ENCODE measurements around the gene ECHS1. TPM values are rescaled to one million over a fixed set of nuclear protein-coding genes. Genes with fewer than 3 reads are reported as not detected.

The ECHS1 gene
- total and polyA plus RNA-seq, 4 experiments from 2014 or later: 29.7 to 117 (median 56.0) TPM

DNA sequence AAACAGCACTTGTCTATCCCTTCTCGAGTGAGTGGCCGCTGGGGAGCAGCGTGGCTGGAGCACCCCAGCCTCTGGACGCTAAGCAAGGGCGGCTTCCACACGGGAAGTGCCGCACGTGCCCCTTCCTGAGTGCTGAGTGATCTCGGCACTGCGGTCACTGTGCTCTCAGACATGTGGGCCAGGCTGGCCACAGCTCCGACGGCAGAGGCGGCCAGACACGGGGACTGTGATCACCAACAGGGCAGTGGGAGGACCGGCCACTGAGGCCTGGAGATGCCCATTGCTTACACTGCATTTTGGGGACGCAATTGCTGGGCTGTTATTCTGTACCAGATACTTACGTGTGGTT is 7.0 kb downstream of the ECHS1 start:
- Mint-ChIP-seq H3K9me3 (no peaks in the 10 kb centered on the region), H3K27ac (peak overlapping the region in 1 of 7 donors; percentile 23), H3K4me3 (no peak overlapping the region), H3K27me3 (no peaks in the 10 kb centered on the region), H3K36me3 (peaks cover 23 to 44% of the 10 kb centered on the region in 2 donors), H3K4me1 (peaks cover 0 to 10% (median 2%) of the 10 kb centered on the region in 4 donors)
- Histone ChIP-seq H3K4me1 (ENCODE audit: insufficient read depth, low read length) (no peaks in the 10 kb centered on the region), H3K36me3 (ENCODE audit: insufficient read depth, low read length) (peaks cover 15% of the 10 kb centered on the region), H3K9me3 (ENCODE audit: control insufficient read depth in 1 of 2, low read length in 2 of 2) (no peaks in the 10 kb centered on the region), H3K27ac (ENCODE audit: low read depth, low read length) (no peak overlapping the region), H3K27me3 (ENCODE audit: insufficient read depth, low read length) (no peaks in the 10 kb centered on the region), H3K4me3 (ENCODE audit: low read length in 2 of 2) (no peak overlapping the region)
- CTCF ChIA-PET (ENCODE audit: partially characterized antibody): no interaction called here
- no peak for DNase-seq
- intact Hi-C loops (cut with micrococcal nuclease): no loop called here
- POLR2A ChIA-PET (ENCODE audit: partially characterized antibody): interaction anchor here (1.0 kb wide), 1 partner anchor 11 kb away, joined by 4 read pairs; no protein-coding TSS in a partner anchor

- H3K9me3 Mint-ChIP-seq: no peaks in the 10 kb centered on the region
- ChIA-PET POLR2A (ENCODE audit: partially characterized antibody) (interaction anchor here (1.0 kb wide), 1 partner anchor 11 kb away, joined by 4 read pairs; no protein-coding TSS in a partner anchor), CTCF (ENCODE audit: partially characterized antibody) (no interaction called here)
- intact Hi-C loops (cut with micrococcal nuclease): no loop called here
- no peak for DNase-seq
- peaks cover 23 to 44% of the 10 kb centered on the region in 2 donors for H3K36me3 Mint-ChIP-seq
- no peak overlapping the region for H3K27ac Mint-ChIP-seq
- no peak overlapping the region for H3K4me3 Mint-ChIP-seq
- peaks cover 0 to 10% (median 2%) of the 10 kb centered on the region in 4 donors for H3K4me1 Mint-ChIP-seq
- no peak overlapping the region for H3K4me3 ChIP-seq (ENCODE audit: low read length in 2 of 2)
- H3K36me3 ChIP-seq (ENCODE audit: insufficient read depth, low read length): peaks cover 13% of the 10 kb centered on the region
- H3K27me3 ChIP-seq (ENCODE audit: insufficient read depth, low read length): no peaks in the 10 kb centered on the region
- H3K27ac ChIP-seq (ENCODE audit: low read depth, low read length): no peak overlapping the region
- H3K4me1 ChIP-seq (ENCODE audit: insufficient read depth, low read length): no peaks in the 10 kb centered on the region
- no peaks in the 10 kb centered on the region for H3K27me3 Mint-ChIP-seq
- H3K9me3 ChIP-seq (ENCODE audit: control insufficient read depth in 1 of 2, low read length in 2 of 2): no peaks in the 10 kb centered on the region
Observed at GRCh38 chr10:133365461-133366129, 7.6 kb downstream of the ECHS1 start.

DNA sequence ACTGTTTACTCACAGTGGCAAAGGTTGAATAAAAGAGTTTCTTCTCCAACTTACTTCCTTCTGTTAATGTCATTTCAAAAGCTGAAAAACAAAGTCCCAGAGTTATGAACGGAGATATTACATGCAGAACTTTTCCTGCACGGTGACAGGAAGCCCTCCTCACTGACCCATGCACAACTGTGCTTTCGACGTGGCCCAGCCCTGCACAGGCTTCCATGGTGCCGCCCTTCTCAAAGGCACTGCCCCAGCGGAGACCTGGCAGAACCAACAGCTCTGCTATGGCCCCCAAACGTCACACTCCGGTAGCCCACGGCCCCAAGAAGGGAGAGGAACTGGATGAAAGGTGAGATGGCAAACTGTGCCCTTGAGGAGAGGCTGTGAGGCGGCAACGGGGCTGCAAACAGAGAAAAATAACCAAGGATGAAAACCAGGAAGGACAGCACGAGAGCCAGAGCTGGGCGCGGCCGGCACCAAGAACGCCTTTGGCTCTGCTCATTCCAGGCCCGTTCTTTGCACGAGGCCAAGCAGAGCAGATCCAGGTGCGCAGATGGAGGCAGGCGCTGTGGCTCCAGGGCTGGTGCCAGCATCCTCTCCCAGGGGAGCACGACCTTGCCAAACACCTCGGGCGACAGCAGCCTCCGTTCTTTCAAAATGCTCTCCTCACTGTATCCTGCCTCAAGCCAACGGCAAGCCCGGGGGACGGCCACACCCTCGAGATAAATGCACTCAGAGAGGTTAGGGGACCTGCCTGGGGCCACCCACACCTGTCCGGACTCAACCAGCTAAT is 8.3 kb downstream of the ECHS1 start:
- DNase-seq: no peak
- Histone ChIP-seq H3K4me3 (ENCODE audit: low read length in 2 of 2) (no peak overlapping the region), H3K36me3 (ENCODE audit: insufficient read depth, low read length) (peaks cover 8% of the 10 kb centered on the region), H3K27me3 (ENCODE audit: insufficient read depth, low read length) (no peaks in the 10 kb centered on the region), H3K9me3 (ENCODE audit: control insufficient read depth in 1 of 2, low read length in 2 of 2) (no peaks in the 10 kb centered on the region), H3K4me1 (ENCODE audit: insufficient read depth, low read length) (no peaks in the 10 kb centered on the region), H3K27ac (ENCODE audit: low read depth, low read length) (no peak overlapping the region)
- Mint-ChIP-seq H3K4me1 (peaks cover 0 to 10% (median 4%) of the 10 kb centered on the region in 4 donors), H3K27me3 (no peaks in the 10 kb centered on the region), H3K9me3 (no peaks in the 10 kb centered on the region), H3K36me3 (peaks cover 22 to 37% of the 10 kb centered on the region in 2 donors), H3K27ac (peak overlapping the region in 1 of 7 donors; percentile 5), H3K4me3 (no peak overlapping the region)
- ChIA-PET CTCF (ENCODE audit: partially characterized antibody) (no interaction called here), POLR2A (ENCODE audit: partially characterized antibody) (interaction anchor here (1.6 kb wide), 1 partner anchor 24 kb away, joined by 4 read pairs; no protein-coding TSS in a partner anchor)
- intact Hi-C loops (cut with micrococcal nuclease): no loop called here

- Mint-ChIP-seq H3K4me3 (no peak overlapping the region), H3K4me1 (peaks cover 0 to 7% (median 4%) of the 10 kb centered on the region in 4 donors), H3K36me3 (peaks cover 9 to 24% of the 10 kb centered on the region in 2 donors), H3K27me3 (no peaks in the 10 kb centered on the region), H3K9me3 (no peaks in the 10 kb centered on the region), H3K27ac (peak overlapping the region in 1 of 7 donors; percentile 68)
- H3K9me3 ChIP-seq (ENCODE audit: control insufficient read depth in 1 of 2, low read length in 2 of 2): no peaks in the 10 kb centered on the region
- intact Hi-C loops (cut with micrococcal nuclease): no loop called here
- H3K4me3 ChIP-seq (ENCODE audit: low read length in 2 of 2): no peak overlapping the region
- no peaks in the 10 kb centered on the region for H3K27me3 ChIP-seq (ENCODE audit: insufficient read depth, low read length)
- POLR2A ChIA-PET (ENCODE audit: partially characterized antibody): no interaction called here
- H3K36me3 ChIP-seq (ENCODE audit: insufficient read depth, low read length): no peaks in the 10 kb centered on the region
- CTCF ChIA-PET (ENCODE audit: partially characterized antibody): interaction anchor here (1.5 kb wide), 1 partner anchor 9 kb away, joined by 3 read pairs; no protein-coding TSS in a partner anchor
- DNase-seq: no peak
- H3K27ac ChIP-seq (ENCODE audit: low read depth, low read length): no peak overlapping the region
- no peaks in the 10 kb centered on the region for H3K4me1 ChIP-seq (ENCODE audit: insufficient read depth, low read length)
Observed at GRCh38 chr10:133362846-133363245, 10.3 kb downstream of the ECHS1 start.

- H3K36me3 Mint-ChIP-seq: peaks cover 6 to 22% of the 10 kb centered on the region in 2 donors
Observed at GRCh38 chr10:133361773-133362441, 11.2 kb downstream of the ECHS1 start.

GRCh38 chr10:133361227-133361626 is 11.9 kb downstream of the ECHS1 start:
- POLR2A ChIA-PET (ENCODE audit: partially characterized antibody): interaction anchor here (0.8 to 2.0 kb wide), 4 partner anchors 12 to 28 kb away, joined by 3 to 8 read pairs (median 7); partner anchors contain the start of genes ECHS1 and PAOX
- no peaks in the 10 kb centered on the region for H3K27me3 Mint-ChIP-seq
- intact Hi-C loops (cut with micrococcal nuclease): no loop called here
- H3K36me3 Mint-ChIP-seq: peaks cover 6 to 21% of the 10 kb centered on the region in 2 donors
- no peak overlapping the region for H3K4me3 ChIP-seq (ENCODE audit: low read length in 2 of 2)
- no peaks in the 10 kb centered on the region for H3K9me3 Mint-ChIP-seq
- peaks cover 0 to 7% (median 5%) of the 10 kb centered on the region in 4 donors for H3K4me1 Mint-ChIP-seq
- H3K4me3 Mint-ChIP-seq: peak overlapping the region in 1 of 8 donors; percentile 40
- H3K9me3 ChIP-seq (ENCODE audit: control insufficient read depth in 1 of 2, low read length in 2 of 2): no peaks in the 10 kb centered on the region
- no peak overlapping the region for H3K27ac ChIP-seq (ENCODE audit: low read depth, low read length)
- H3K27me3 ChIP-seq (ENCODE audit: insufficient read depth, low read length): no peaks in the 10 kb centered on the region
- H3K27ac Mint-ChIP-seq: peak overlapping the region in 4 of 7 donors; percentile 6 to 89 (median 66)
- no peak for DNase-seq
- H3K4me1 ChIP-seq (ENCODE audit: insufficient read depth, low read length): peaks cover 6% of the 10 kb centered on the region
- CTCF ChIA-PET (ENCODE audit: partially characterized antibody): interaction anchor here (1.2 to 1.8 kb wide), 2 partner anchors 16 to 32 kb away, joined by 3 to 6 read pairs; no protein-coding TSS in a partner anchor
- H3K36me3 ChIP-seq (ENCODE audit: insufficient read depth, low read length): no peaks in the 10 kb centered on the region

More at GRCh38 chr10:133361773-133362441, 11.2 kb downstream of the ECHS1 start:
- ChIA-PET POLR2A (ENCODE audit: partially characterized antibody) (interaction anchor here (0.8 to 2.0 kb wide), 4 partner anchors 11 to 28 kb away, joined by 3 to 8 read pairs (median 7); partner anchors contain the start of genes ECHS1 and PAOX), CTCF (ENCODE audit: partially characterized antibody) (interaction anchor here (1.2 to 1.8 kb wide), 2 partner anchors 16 to 32 kb away, joined by 3 to 6 read pairs; no protein-coding TSS in a partner anchor)
- intact Hi-C loops (cut with micrococcal nuclease): no loop called here
- DNase-seq: no peak
- Histone ChIP-seq H3K9me3 (ENCODE audit: control insufficient read depth in 1 of 2, low read length in 2 of 2) (no peaks in the 10 kb centered on the region), H3K27ac (ENCODE audit: low read depth, low read length) (no peak overlapping the region), H3K4me1 (ENCODE audit: insufficient read depth, low read length) (no peaks in the 10 kb centered on the region), H3K36me3 (ENCODE audit: insufficient read depth, low read length) (no peaks in the 10 kb centered on the region), H3K4me3 (ENCODE audit: low read length in 2 of 2) (no peak overlapping the region), H3K27me3 (ENCODE audit: insufficient read depth, low read length) (no peaks in the 10 kb centered on the region)
- H3K9me3 Mint-ChIP-seq: no peaks in the 10 kb centered on the region
- H3K27ac Mint-ChIP-seq: peak overlapping the region; percentile 8 to 89 (median 48)
- peaks cover 0 to 7% (median 4%) of the 10 kb centered on the region in 4 donors for H3K4me1 Mint-ChIP-seq
- peak overlapping the region in 3 of 8 donors; percentile 15 to 40 (median 21) for H3K4me3 Mint-ChIP-seq
- H3K27me3 Mint-ChIP-seq: no peaks in the 10 kb centered on the region

Measured in CD4-positive, alpha-beta memory T cell (primary cell).